Activated T-helper 2 cell treated with anti-CD3 and anti-CD28 coated beads, Interferon-gamma antibody, Interleukin-2, Interleukin-4, amounts not matched to agents 10 μg/mL and 5 μg/mL and 100 μg/mL, durations not matched to agents 14 hours and 24 hours and 36 hours (primary cell): ENCODE results near the gene FYCO1. TPM values are rescaled to one million over a fixed set of nuclear protein-coding genes. Genes with fewer than 3 reads are reported as not detected.
A peak's percentile ranks its signal among the peaks of the same experiment; 100 is the strongest.
"Not testable (repeated sequence)": the region's sequence is repeated elsewhere in the genome, so short reads cannot be mapped to it uniquely, and the experiment has no call there.

Experiments used
- DNase-seq: peaks from one replicate; pipeline ENCODE4 v3.0.0; 2021; ENCODE audit warnings: low spot score
- H3K27ac Mint-ChIP-seq: one replicate; pipeline ENCODE4 v1.8.0; 2021; ENCODE audit warnings: mixed read lengths
- H3K27me3 Mint-ChIP-seq: one replicate; pipeline ENCODE4 v1.8.0; 2021; ENCODE audit warnings: low read depth, mixed read lengths
- H3K36me3 Mint-ChIP-seq: one replicate; pipeline ENCODE4 v1.8.0; 2021; ENCODE audit warnings: low read depth, mixed read lengths
- H3K4me1 Mint-ChIP-seq: one replicate; pipeline ENCODE4 v1.8.0; 2021; ENCODE audit warnings: low read depth, mixed read lengths
- H3K4me3 Mint-ChIP-seq: one replicate; pipeline ENCODE4 v1.8.0; 2021; ENCODE audit warnings: low read depth, mild to moderate bottlenecking, moderate library complexity, mixed read lengths
- H3K9me3 Mint-ChIP-seq: one replicate; pipeline ENCODE4 v1.8.0; 2021; ENCODE audit warnings: mixed read lengths
- intact Hi-C: fragments of 100-400 bp; cut with micrococcal nuclease; formaldehyde crosslinking; loops from one replicate; pipeline ENCODE4 v1.15.1; 2023
- total RNA-seq: library from RNA; stranded (reverse); gene quantifications from 2 replicates; pipeline ENCODE4 v1.2.3, GENCODE V29; 2022

FYCO1 gene
- total RNA-seq, 1 donor from 2014 or later = 20.2 TPM

- DNase-seq = no peak
- no peaks in the 10 kb centered on the region for H3K36me3 Mint-ChIP-seq
Measured at GRCh38 chr3:46001178-46001577, 5.6 kb upstream of the FYCO1 start.

GRCh38 chr3:45997942-45998341 is 2.3 kb upstream of the FYCO1 start:
- no peaks in the 10 kb centered on the region for H3K9me3 Mint-ChIP-seq
- peaks cover 26% of the 10 kb centered on the region for H3K4me1 Mint-ChIP-seq
- H3K27ac Mint-ChIP-seq = no peak overlapping the region
- intact Hi-C loops = loop anchor here (10.0 kb wide), 2 partner anchors 133 to 297 kb away; no protein-coding TSS in a partner anchor
- no peak for DNase-seq
- H3K36me3 Mint-ChIP-seq = peaks cover 5% of the 10 kb centered on the region
- peaks cover 13% of the 10 kb centered on the region for H3K27me3 Mint-ChIP-seq
- H3K4me3 Mint-ChIP-seq = no peak overlapping the region

More at GRCh38 chr3:46001178-46001577, 5.6 kb upstream of the FYCO1 start:
- Mint-ChIP-seq H3K27ac (no peak overlapping the region), H3K9me3 (no peaks in the 10 kb centered on the region), H3K4me1 (peaks cover 9% of the 10 kb centered on the region), H3K4me3 (no peak overlapping the region), H3K27me3 (peaks cover 13% of the 10 kb centered on the region)
- intact Hi-C loops = no loop called here

- H3K4me1 Mint-ChIP-seq = peaks cover 30% of the 10 kb centered on the region
- DNase-seq, H3K27ac Mint-ChIP-seq, H3K9me3 Mint-ChIP-seq, H3K36me3 Mint-ChIP-seq, H3K4me3 Mint-ChIP-seq: not testable (repeated sequence)
- intact Hi-C loops = loop anchor here (10.0 kb wide), 2 partner anchors 133 to 297 kb away; no protein-coding TSS in a partner anchor
- peaks cover 13% of the 10 kb centered on the region for H3K27me3 Mint-ChIP-seq
Measured at GRCh38 chr3:45997499-45997898, 1.9 kb upstream of the FYCO1 start.

- DNase-seq = no peak
- no peaks in the 10 kb centered on the region for H3K9me3 Mint-ChIP-seq
- peaks cover 33% of the 10 kb centered on the region for H3K36me3 Mint-ChIP-seq
- intact Hi-C loops = loop anchor here (1.0 to 10.0 kb wide), 3 partner anchors 76 to 300 kb away; no protein-coding TSS in a partner anchor
- H3K27me3 Mint-ChIP-seq = peaks cover 11% of the 10 kb centered on the region
- peak overlapping the region; percentile 85 for H3K4me3 Mint-ChIP-seq
- peak overlapping the region; percentile 95 for H3K27ac Mint-ChIP-seq
- peaks cover 53% of the 10 kb centered on the region for H3K4me1 Mint-ChIP-seq
Measured at GRCh38 chr3:45994419-45995235, 997 bp downstream of the FYCO1 start.

- H3K4me1 Mint-ChIP-seq = peaks cover 62% of the 10 kb centered on the region
- intact Hi-C loops = loop anchor here (1.0 to 10.0 kb wide), 8 partner anchors 12 to 301 kb away; partner anchors contain the start of gene CXCR6
- H3K27me3 Mint-ChIP-seq = peaks cover 5% of the 10 kb centered on the region
- H3K4me3 Mint-ChIP-seq = peak overlapping the region; percentile 70
- H3K27ac Mint-ChIP-seq = peak overlapping the region; percentile 90
- H3K9me3 Mint-ChIP-seq = no peaks in the 10 kb centered on the region
- peak; percentile 23 for DNase-seq
- peaks cover 42% of the 10 kb centered on the region for H3K36me3 Mint-ChIP-seq
Measured at GRCh38 chr3:45993421-45994027, 2.1 kb downstream of the FYCO1 start.

- peaks cover under 1% of the 10 kb centered on the region for H3K27me3 Mint-ChIP-seq
- peak overlapping the region; percentile 61 for H3K4me3 Mint-ChIP-seq
- DNase-seq = no peak
- H3K4me1 Mint-ChIP-seq = peaks cover 65% of the 10 kb centered on the region
- H3K36me3 Mint-ChIP-seq = peaks cover 46% of the 10 kb centered on the region
- H3K9me3 Mint-ChIP-seq = no peaks in the 10 kb centered on the region
- intact Hi-C loops = loop anchor here (1.0 to 10.0 kb wide), 7 partner anchors 12 to 302 kb away; partner anchors contain the start of gene CXCR6
- H3K27ac Mint-ChIP-seq = peak overlapping the region; percentile 90
Measured at GRCh38 chr3:45992821-45993221, 2.8 kb downstream of the FYCO1 start.

GRCh38 chr3:45992133-45992729 is 3.4 kb downstream of the FYCO1 start:
- Mint-ChIP-seq H3K27me3 (no peaks in the 10 kb centered on the region), H3K9me3 (no peaks in the 10 kb centered on the region)
- DNase-seq = no peak

GRCh38 chr3:45991341-45991740 is 4.3 kb downstream of the FYCO1 start:
- intact Hi-C loops = loop anchor here (10.0 kb wide), 2 partner anchors 127 to 303 kb away; no protein-coding TSS in a partner anchor
- DNase-seq = no peak
- Mint-ChIP-seq H3K4me3 (no peak overlapping the region), H3K9me3 (no peaks in the 10 kb centered on the region), H3K27me3 (no peaks in the 10 kb centered on the region), H3K36me3 (peaks cover 56% of the 10 kb centered on the region), H3K4me1 (peaks cover 73% of the 10 kb centered on the region), H3K27ac (peak overlapping the region; percentile 32)

More at GRCh38 chr3:45992133-45992729, 3.4 kb downstream of the FYCO1 start:
- no peak overlapping the region for H3K4me3 Mint-ChIP-seq
- H3K36me3 Mint-ChIP-seq = peaks cover 49% of the 10 kb centered on the region
- intact Hi-C loops = loop anchor here (2.0 to 10.0 kb wide), 3 partner anchors 41 to 303 kb away; no protein-coding TSS in a partner anchor
- peaks cover 69% of the 10 kb centered on the region for H3K4me1 Mint-ChIP-seq
- peak overlapping the region; percentile 90 for H3K27ac Mint-ChIP-seq

- Mint-ChIP-seq H3K36me3 (peaks cover 58% of the 10 kb centered on the region), H3K27ac (peak overlapping the region; percentile 41), H3K27me3 (no peaks in the 10 kb centered on the region), H3K9me3 (no peaks in the 10 kb centered on the region), H3K4me1 (peaks cover 77% of the 10 kb centered on the region), H3K4me3 (no peak overlapping the region)
- DNase-seq = no peak
- intact Hi-C loops = loop anchor here (10.0 kb wide), 2 partner anchors 125 to 305 kb away; no protein-coding TSS in a partner anchor
Measured at GRCh38 chr3:45990181-45990580, 5.4 kb downstream of the FYCO1 start.

- H3K4me3 Mint-ChIP-seq = no peak overlapping the region
- H3K9me3 Mint-ChIP-seq = no peaks in the 10 kb centered on the region
- no peaks in the 10 kb centered on the region for H3K27me3 Mint-ChIP-seq
- intact Hi-C loops = loop anchor here (1.0 kb wide), 1 partner anchor 9 kb away; no protein-coding TSS in a partner anchor
- H3K4me1 Mint-ChIP-seq = peaks cover 77% of the 10 kb centered on the region
- peak overlapping the region; percentile 76 for H3K27ac Mint-ChIP-seq
- peaks cover 69% of the 10 kb centered on the region for H3K36me3 Mint-ChIP-seq
- no peak for DNase-seq
Measured at GRCh38 chr3:45988804-45989203, 6.8 kb downstream of the FYCO1 start.

GRCh38 chr3:45988362-45988761 is 7.3 kb downstream of the FYCO1 start:
- H3K27ac Mint-ChIP-seq = peak overlapping the region; percentile 76
- no peak overlapping the region for H3K4me3 Mint-ChIP-seq
- H3K27me3 Mint-ChIP-seq = no peaks in the 10 kb centered on the region
- H3K4me1 Mint-ChIP-seq = peaks cover 74% of the 10 kb centered on the region
- no peak for DNase-seq
- H3K36me3 Mint-ChIP-seq = peaks cover 73% of the 10 kb centered on the region
- no peaks in the 10 kb centered on the region for H3K9me3 Mint-ChIP-seq
- intact Hi-C loops = loop anchor here (1.0 kb wide), 1 partner anchor 8 kb away; no protein-coding TSS in a partner anchor
